AG10803 (cell line): Measurements from ENCODE around the gene TBC1D12.
A peak's percentile ranks its signal among the peaks of the same experiment; 100 is the strongest.

Experiments
- DNase-seq: peaks from one replicate; pipeline ENCODE4 v3.0.0; 2010; ENCODE audit warnings: low read depth
- H3K4me3 ChIP-seq: 2 replicates; pipeline ENCODE4 v1.5.1; 2011; ENCODE audit warnings: mild to moderate bottlenecking, low read length, control low read depth
- TF ChIP-seq, protein P1 (sequence below): conservative IDR thresholded peaks from 2 replicates; pipeline ENCODE4 v1.5.1; 2011; ENCODE audit warnings: mild to moderate bottlenecking, low read length, control low read depth, inconsistent platforms

Gene TBC1D12

GRCh38 chr10:94428766-94429707, 26.7 kb downstream of the TBC1D12 start:
- no peak overlapping the region for H3K4me3 ChIP-seq
- peak; percentile 86 for DNase-seq
- TF ChIP-seq, protein P1, sequence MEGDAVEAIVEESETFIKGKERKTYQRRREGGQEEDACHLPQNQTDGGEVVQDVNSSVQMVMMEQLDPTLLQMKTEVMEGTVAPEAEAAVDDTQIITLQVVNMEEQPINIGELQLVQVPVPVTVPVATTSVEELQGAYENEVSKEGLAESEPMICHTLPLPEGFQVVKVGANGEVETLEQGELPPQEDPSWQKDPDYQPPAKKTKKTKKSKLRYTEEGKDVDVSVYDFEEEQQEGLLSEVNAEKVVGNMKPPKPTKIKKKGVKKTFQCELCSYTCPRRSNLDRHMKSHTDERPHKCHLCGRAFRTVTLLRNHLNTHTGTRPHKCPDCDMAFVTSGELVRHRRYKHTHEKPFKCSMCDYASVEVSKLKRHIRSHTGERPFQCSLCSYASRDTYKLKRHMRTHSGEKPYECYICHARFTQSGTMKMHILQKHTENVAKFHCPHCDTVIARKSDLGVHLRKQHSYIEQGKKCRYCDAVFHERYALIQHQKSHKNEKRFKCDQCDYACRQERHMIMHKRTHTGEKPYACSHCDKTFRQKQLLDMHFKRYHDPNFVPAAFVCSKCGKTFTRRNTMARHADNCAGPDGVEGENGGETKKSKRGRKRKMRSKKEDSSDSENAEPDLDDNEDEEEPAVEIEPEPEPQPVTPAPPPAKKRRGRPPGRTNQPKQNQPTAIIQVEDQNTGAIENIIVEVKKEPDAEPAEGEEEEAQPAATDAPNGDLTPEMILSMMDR, result no peak

- peak; percentile 33 for DNase-seq
- H3K4me3 ChIP-seq, result no peak overlapping the region
- TF ChIP-seq, protein P1, result no peak
Observed at GRCh38 chr10:94430701-94431100, 28.4 kb downstream of the TBC1D12 start.

DNA sequence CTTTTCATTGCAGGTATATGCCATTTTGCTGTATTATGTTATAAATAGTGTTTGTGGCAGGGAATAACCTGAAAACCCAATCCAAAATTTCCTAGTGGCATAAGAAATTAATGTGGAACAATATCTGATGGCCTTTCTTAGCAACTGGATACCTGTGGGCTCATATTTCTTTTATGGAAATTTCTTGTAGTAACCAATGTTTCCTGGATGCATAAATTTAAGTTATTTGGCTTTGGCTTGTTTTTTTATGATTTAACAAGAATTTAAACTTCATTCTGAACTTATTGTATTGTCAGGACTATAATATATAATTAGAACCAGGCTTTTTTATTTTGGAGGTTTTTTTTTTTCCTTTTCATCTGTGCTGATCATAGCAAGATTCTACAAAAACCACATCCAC, 30.1 kb downstream of the TBC1D12 start:
- peak; percentile 18 for DNase-seq

DNA sequence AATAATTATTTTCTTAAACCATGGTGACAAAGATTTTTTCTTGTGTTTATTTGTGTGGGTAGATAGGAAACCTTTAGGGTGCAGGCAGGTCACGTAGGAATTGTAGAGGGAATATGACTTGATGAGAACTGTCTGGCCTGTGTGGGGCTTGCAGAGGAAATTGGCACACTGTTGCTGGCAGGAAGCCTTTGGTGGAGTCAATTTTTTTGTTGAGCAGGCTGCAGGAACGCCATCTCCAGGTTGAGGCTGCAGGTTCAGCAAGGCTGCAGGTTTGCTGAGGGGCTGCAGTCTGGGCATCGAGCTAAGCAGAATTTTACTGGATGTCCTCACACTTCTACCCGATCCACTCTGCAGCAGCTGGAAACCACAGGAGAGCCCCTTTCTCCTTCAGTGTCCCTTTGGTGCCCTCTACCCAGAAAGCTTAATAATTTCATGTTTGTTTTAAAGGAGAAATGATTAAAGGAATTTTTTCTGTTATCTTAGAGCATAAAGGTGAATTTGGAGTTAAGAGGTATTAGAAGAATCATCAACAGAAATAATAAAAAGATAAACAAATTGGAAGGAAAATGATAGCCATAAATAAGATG, 37.0 kb downstream of the TBC1D12 start:
- peak; percentile 34 for DNase-seq
- H3K4me3 ChIP-seq, result no peak overlapping the region
- TF ChIP-seq, protein P1, result peak; percentile 20

More for the DNA sequence above, 30.1 kb downstream of the TBC1D12 start:
- TF ChIP-seq, protein P1, result no peak
- no peak overlapping the region for H3K4me3 ChIP-seq

DNA sequence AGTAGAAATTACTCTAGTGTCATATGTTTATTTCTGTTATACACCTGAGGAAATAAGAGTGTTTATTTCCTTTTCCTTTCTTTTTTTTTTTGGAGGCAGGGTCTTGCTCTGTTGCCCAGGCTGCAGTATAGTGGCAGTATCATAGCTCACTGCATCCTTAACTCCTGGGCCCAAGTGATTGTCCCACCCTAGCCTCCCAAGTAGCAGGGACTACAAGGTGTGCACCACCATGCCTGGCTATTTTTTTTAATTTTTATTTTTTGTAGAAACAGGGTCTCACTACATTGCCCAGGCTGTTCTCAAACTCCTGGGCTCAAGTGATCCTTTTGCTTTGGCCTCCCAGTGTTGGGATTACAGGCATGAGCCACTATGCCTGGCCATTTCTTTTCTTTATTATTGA, 37.8 kb downstream of the TBC1D12 start:
- no peak for DNase-seq
- TF ChIP-seq, protein P1, result no peak

DNA sequence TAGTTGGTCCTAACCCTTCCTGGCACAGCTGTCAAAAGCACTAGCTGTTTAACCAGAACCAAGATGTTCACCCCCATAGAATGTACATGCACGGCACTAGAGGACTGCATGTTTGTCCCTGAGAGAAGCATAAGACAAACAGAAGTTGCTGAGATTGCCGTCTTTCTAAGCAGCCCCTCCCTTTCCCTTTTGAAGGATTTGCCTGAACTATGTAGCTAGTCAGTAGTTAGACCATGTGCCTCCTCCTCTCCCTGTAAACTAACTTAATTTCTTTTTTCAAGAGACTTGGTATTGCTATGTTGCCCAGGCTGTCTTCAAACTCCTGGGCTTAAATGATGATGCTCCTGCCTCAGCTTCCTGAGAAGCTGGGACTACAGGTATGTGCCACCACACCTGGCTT, 40.7 kb downstream of the TBC1D12 start:
- no peak overlapping the region for H3K4me3 ChIP-seq
- no peak for DNase-seq
- TF ChIP-seq, protein P1, result no peak

More for the DNA sequence above, 37.8 kb downstream of the TBC1D12 start:
- no peak overlapping the region for H3K4me3 ChIP-seq
